GM12874 (cell line): Measurements from ENCODE around the gene AKAP6.

ENCODE experiments used
- TF ChIP-seq, protein P1 (sequence below): IDR thresholded peaks from 2 replicates; pipeline ENCODE4 v1.5.1; 2011; ENCODE audit warnings: low read depth, mild to moderate bottlenecking, control low read depth, low read length, moderate library complexity; ENCODE audit not compliant: insufficient read depth

Gene AKAP6

DNA sequence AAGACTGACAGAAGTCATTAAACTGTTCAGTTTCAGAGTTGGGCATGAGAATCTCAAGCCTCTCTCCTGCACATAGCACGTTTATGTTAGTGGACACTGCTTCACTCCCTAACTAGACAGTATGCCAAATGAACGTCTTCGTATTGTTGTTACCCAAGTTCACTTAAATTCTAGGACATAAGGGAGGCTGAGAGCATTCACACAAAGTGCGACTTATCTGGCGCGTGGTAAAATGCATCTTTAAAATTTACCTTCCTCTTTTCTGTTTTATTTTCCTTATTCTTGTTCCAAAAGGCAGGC, 166.3 kb downstream of the AKAP6 start:
- TF ChIP-seq, protein P1, sequence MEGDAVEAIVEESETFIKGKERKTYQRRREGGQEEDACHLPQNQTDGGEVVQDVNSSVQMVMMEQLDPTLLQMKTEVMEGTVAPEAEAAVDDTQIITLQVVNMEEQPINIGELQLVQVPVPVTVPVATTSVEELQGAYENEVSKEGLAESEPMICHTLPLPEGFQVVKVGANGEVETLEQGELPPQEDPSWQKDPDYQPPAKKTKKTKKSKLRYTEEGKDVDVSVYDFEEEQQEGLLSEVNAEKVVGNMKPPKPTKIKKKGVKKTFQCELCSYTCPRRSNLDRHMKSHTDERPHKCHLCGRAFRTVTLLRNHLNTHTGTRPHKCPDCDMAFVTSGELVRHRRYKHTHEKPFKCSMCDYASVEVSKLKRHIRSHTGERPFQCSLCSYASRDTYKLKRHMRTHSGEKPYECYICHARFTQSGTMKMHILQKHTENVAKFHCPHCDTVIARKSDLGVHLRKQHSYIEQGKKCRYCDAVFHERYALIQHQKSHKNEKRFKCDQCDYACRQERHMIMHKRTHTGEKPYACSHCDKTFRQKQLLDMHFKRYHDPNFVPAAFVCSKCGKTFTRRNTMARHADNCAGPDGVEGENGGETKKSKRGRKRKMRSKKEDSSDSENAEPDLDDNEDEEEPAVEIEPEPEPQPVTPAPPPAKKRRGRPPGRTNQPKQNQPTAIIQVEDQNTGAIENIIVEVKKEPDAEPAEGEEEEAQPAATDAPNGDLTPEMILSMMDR: no peak

DNA sequence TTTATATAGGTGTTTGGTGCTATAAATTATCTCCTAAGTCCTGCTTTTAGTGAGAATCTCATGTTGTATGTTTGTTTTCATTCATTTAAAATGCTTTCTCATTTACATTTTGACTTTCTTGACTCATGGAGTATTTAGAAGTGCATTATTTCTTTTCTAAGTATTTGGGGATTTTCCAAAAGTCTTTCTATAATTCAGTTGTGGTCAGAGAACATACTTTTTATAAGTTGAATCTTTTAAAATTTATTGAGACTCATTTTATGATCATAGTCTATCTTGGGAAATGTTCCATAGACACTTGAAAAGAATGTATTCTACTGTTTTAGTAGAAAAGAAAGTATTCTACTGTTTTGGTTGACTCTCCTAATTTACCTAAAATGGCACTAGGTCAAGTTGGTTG, 168.2 kb downstream of the AKAP6 start:
- TF ChIP-seq, protein P1: no peak

DNA sequence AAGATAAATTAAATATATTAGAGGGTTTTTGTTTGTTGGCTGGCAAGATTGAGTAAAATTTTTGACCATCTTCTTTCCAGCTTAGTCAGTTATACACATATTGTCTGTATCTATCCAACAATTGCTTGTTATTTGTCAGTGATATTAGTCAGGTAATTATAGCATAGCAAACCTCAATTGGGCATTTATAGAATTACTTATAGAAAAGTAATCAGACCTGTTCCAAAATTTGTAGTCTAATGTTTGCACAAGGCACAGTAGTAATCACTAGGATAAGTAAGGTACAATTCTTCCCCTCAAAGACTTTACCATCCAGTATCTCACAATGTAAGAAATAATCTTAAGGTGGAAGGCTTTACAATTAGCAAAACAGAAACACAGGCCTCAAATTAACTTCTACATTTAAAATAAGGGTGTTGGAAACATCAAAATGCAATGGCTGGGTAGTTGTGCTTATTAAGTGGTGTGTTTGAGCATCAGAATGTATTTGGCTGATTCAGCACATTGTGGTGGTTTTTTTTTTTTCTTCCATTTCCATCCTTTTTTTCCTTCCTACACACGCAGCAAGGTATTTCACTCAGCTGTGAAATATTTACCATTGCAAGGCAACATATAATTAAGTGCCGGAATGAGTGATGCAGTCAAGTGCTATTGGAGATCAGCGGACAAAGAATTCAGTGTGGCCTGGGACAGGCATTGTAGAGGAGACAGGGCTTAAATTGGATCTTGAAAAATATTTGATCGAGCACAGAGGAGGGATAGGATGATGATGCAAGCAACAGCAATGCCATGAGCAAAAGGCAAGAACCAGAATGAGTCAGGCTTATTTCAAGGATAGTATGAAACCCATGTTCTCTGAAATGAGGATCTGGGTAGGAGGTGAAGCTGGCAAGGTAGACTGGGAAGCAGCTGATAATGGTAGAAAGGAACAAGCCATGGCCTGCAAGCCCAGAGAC, 178.2 kb downstream of the AKAP6 start:
- TF ChIP-seq, protein P1: no peak

DNA sequence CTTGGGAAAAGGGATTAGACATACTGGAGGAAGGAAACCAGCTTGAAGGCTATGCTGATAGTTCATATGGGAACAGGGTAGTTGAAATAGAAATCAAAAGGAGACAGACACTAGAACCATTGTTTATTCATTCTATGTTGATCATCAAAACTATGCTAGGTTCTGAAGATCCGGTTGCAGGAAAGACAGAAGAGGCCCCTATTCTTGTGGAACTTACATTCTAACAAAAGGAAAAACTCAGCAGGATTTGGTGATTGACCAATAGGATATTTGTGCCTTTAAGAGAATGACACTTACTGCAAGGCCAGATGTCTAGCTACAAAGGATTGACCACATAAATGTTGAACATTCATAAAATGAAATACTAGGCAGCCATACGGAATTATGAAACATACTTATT, 179.2 kb downstream of the AKAP6 start:
- TF ChIP-seq, protein P1: no peak

DNA sequence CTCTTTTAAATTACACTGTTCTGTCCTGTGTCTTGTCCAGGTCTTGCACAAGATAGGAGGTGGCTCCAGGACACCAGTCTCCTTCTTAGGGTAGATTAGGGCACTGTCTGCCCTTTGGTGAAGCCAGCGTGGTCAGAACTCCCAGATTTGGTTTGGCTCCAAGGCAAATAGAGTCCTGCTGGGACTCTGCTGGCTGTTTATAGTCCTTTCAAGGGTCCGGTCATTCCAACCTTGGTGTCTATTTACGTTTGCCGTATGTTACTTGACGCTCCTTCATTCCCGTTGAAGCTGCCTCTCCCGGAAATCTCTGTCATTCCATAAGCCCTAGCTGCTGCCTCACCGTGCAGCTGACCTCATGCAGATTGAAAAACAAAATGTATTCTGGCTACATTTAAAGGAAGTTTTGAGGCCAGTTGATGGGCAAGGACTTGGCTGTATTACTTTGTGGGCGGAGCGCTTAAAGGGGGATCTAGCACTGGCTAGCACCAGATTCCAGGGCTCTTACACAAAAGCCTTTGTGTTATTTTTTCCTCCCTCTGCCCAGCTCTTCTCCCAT, 180.6 kb downstream of the AKAP6 start:
- TF ChIP-seq, protein P1: no peak

DNA sequence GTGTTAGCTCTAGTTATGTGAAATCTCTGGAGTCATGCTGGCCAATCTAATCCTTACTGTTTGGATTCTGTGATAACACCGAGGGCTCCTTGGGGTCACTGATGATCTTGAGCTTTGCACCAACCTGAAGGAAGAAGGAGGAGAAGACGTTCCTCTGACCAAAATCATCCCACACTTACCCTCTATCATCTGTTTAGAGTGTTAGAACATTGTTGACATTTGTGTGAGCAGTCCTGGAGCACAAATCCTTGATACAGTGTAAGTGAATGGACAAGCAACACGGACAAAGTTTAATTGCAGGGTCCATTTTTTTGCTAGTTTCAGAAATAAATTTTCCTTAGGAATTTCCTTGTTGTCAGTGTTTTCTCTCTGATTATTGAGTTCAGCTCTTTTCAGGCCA, 181.7 kb downstream of the AKAP6 start:
- TF ChIP-seq, protein P1: no peak

DNA sequence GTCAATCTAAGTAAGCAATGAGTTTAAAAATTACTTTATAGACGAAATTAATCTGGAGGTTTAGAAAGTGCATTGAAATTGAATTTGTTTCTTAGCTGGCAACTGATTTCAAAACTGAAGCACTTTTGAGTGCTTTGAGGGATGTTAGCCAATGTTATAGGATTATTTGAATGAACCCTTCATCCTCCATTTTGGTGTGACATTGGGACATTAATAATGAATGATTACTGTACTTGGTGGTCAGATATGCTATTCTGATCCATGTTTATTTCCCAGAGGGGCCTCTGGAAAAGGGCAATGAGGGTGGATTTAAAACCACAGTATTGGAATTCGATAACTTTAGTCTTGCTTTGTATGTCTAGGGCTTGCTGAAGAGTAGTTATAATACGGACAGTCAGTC, 183.2 kb downstream of the AKAP6 start:
- TF ChIP-seq, protein P1: no peak
